ENCODE results near the gene ATG10.

DNA sequence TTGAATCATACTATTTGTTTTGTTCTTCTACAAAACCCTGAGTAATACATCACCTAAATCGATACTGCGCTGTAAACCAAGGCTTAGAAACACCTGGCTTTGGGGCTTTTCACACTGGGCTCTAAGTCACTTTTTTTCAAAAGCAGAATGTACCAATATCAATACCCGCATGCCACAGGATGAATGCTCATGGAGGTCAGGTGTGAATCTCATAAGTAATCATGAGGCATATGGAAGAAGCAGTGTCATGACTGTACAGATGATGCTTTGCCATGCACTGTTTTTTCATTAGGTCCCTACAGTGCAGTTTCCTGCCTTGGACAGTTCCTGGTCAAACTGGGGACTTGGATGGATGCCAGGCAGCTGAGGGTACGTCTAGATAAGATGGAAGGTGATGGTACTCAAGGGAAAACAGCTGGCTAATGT is 49.0 kb upstream of the ATG10 start:
- no peak for TF ChIP-seq FOXK2 (IDR thresholded peaks at IDR 0.05)
- TF ChIP-seq FOXM1 (IDR thresholded peaks at IDR 0.05; ENCODE audit: borderline replicate concordance): no peak
- TF ChIP-seq CTBP1 (IDR thresholded peaks at IDR 0.05; ENCODE audit: borderline replicate concordance): no peak
- TF ChIP-seq HDGF (IDR thresholded peaks at IDR 0.05; ENCODE audit: borderline replicate concordance): no peak
- no peak for TF ChIP-seq NFRKB (IDR thresholded peaks at IDR 0.05)
- no peak for TF ChIP-seq FOXA1 (IDR thresholded peaks at IDR 0.05)

All from HEK293T (cell line).